HUES64 (cell line): Measurements from ENCODE around the gene FAR1.
A peak's percentile ranks its signal among the peaks of the same experiment; 100 is the strongest.
"Not testable (repeated sequence)": the region's sequence is repeated elsewhere in the genome, so short reads cannot be mapped to it uniquely, and the experiment has no call there.

Experiments used
- H3K27ac ChIP-seq: 2 replicates; pipeline ENCODE4 v1.7.0; 2013; ENCODE audit warnings: low read depth, low read length, inconsistent platforms
- H3K27me3 ChIP-seq: 2 replicates; pipeline ENCODE4 v1.6.1; 2013; ENCODE audit warnings: mild to moderate bottlenecking, low read length; ENCODE audit not compliant: insufficient read depth
- H3K36me3 ChIP-seq: 2 replicates; pipeline ENCODE4 v1.6.1; 2013; ENCODE audit warnings: mild to moderate bottlenecking, low read length; ENCODE audit not compliant: insufficient read depth
- H3K4me1 ChIP-seq: 2 replicates; pipeline ENCODE4 v1.6.1; 2013; ENCODE audit warnings: mild to moderate bottlenecking, low read length, moderate library complexity; ENCODE audit not compliant: insufficient read depth
- H3K4me3 ChIP-seq: 2 replicates; pipeline ENCODE4 v1.5.1; 2013; ENCODE audit warnings: mild to moderate bottlenecking, low read length, moderate library complexity
- H3K9ac ChIP-seq: 2 replicates; pipeline ENCODE4 v1.6.1; 2013; ENCODE audit warnings: mild to moderate bottlenecking, low read depth, low read length
- H3K9me3 ChIP-seq: 2 replicates; pipeline ENCODE4 v1.6.1; 2013; ENCODE audit warnings: low read depth, low read length; ENCODE audit not compliant: insufficient read depth
- WGBS: fragments of 150-250, 120-280 bp; methylation state at CpG from one replicate; pipeline ENCODE4 v1.1.7; 2013; ENCODE audit warnings: missing lambda C conversion rate; 5-methylcytosine and 5-hydroxymethylcytosine counted together

The FAR1 gene

GRCh38 chr11:13647391-13647790 is 21.1 kb upstream of the FAR1 start:
- no peaks in the 10 kb centered on the region for H3K4me1 ChIP-seq
- H3K9ac ChIP-seq: no peak overlapping the region
- H3K9me3 ChIP-seq: no peaks in the 10 kb centered on the region
- no peaks in the 10 kb centered on the region for H3K27me3 ChIP-seq
- no peak overlapping the region for H3K27ac ChIP-seq
- 95% methylated on average over 3 of the region's 3 CpGs for WGBS
- no peak overlapping the region for H3K4me3 ChIP-seq
- no peaks in the 10 kb centered on the region for H3K36me3 ChIP-seq

- Histone ChIP-seq H3K9ac (no peak overlapping the region), H3K27ac (no peak overlapping the region), H3K9me3 (no peaks in the 10 kb centered on the region), H3K36me3 (no peaks in the 10 kb centered on the region), H3K27me3 (no peaks in the 10 kb centered on the region), H3K4me3 (no peak overlapping the region), H3K4me1 (no peaks in the 10 kb centered on the region)
- WGBS: 94% methylated on average over 4 of the region's 4 CpGs
Observed at GRCh38 chr11:13649619-13650018, 18.8 kb upstream of the FAR1 start.

DNA sequence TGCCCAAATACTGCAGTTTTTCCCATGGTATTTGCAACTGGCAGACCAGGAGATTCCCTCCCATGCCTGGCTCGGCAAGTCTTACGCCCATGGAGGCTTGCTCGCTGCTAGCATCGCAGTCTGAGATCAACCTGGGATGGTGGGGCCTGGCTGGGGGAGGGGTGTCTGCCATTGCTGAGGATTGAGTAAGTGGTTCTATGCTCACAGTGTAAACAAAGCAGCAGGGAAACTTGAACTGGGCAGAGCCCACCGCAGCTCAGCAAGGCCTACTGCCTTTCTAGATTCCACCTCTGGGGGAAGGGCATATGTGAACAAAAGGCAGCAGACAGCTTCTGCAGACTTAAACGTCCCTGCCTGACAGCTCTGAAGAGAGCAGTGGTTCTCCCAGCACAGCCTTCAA is 17.0 kb upstream of the FAR1 start:
- H3K36me3 ChIP-seq, H3K4me3 ChIP-seq, H3K9ac ChIP-seq, H3K27me3 ChIP-seq, H3K4me1 ChIP-seq, H3K27ac ChIP-seq, H3K9me3 ChIP-seq: not testable (repeated sequence)
- 71% methylated on average over 6 of the region's 6 CpGs for WGBS

DNA sequence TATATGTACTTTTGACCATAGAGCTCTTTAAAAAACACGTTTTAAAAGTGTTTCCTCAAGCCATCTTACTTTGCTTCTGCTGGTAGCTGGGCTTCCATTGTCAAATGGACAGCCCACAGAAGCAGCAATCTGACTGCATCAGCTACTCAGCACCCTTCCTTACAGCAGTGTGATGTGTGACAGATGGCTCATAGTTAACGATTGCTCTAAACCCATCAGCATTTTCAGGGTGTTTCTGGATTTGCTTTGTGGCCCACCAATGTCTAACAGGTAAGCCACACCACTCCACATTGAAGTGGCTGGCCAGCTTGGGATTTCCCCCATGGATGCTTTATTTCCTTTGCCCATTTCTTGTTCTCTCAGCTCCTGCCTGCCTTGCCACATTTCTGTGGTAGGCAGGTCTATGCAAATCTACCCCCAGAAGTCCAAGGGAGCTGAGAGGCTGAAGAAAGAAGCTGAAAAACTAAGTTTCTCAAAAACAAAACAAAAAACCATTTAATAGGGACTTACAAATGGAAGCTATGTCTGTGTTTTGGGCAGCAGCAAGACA is 7.3 kb upstream of the FAR1 start:
- Histone ChIP-seq H3K4me3 (no peak overlapping the region), H3K36me3 (no peaks in the 10 kb centered on the region), H3K9ac (no peak overlapping the region), H3K27me3 (no peaks in the 10 kb centered on the region), H3K27ac (no peak overlapping the region), H3K4me1 (no peaks in the 10 kb centered on the region), H3K9me3 (peaks cover 19% of the 10 kb centered on the region)
- 87% methylated on average over 2 of the region's 2 CpGs for WGBS

DNA sequence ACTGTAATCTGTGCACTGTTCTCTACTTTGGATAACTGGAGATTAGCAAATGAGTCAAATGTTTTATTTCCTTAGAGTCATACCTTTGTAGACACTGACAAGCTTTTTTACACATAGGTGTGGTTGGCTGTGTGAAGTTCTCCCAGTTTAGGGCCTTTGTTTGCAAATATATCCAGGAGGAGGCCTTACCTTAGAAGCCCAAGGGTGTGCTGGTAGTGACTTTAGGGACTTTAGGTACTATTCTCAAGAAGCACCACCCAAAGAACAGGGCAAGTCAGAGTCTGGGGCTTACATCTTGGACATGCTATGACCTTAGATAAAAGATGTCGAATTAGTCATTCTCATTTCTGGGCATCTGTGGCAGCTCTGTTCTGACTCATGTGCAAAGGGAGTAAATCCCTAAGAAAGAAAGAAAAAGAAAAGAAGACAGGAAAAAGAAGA is 4.8 kb upstream of the FAR1 start:
- Histone ChIP-seq H3K9ac (no peak overlapping the region), H3K36me3 (no peaks in the 10 kb centered on the region), H3K27me3 (peaks cover 3% of the 10 kb centered on the region; the same call in 1 of the 2 replicates), H3K9me3 (peaks cover 14% of the 10 kb centered on the region), H3K4me3 (no peak overlapping the region), H3K27ac (no peak overlapping the region), H3K4me1 (peaks cover 6% of the 10 kb centered on the region; the same call in 1 of the 2 replicates)
- 90% methylated on average over 1 of the region's 1 CpG for WGBS

- WGBS: 85% methylated on average over 1 of the region's 1 CpG
- no peak overlapping the region for H3K27ac ChIP-seq
Observed at GRCh38 chr11:13664351-13664750, 4.1 kb upstream of the FAR1 start.

GRCh38 chr11:13666708-13667107 is 1.8 kb upstream of the FAR1 start:
- H3K36me3 ChIP-seq: no peaks in the 10 kb centered on the region
- H3K9me3 ChIP-seq: no peaks in the 10 kb centered on the region
- no peak overlapping the region for H3K4me3 ChIP-seq
- H3K9ac ChIP-seq: no peak overlapping the region
- no peak overlapping the region for H3K27ac ChIP-seq
- peaks cover 3% of the 10 kb centered on the region; the same call in 1 of the 2 replicates for H3K27me3 ChIP-seq
- peaks cover 19% of the 10 kb centered on the region; the same call in 1 of the 2 replicates for H3K4me1 ChIP-seq

More at GRCh38 chr11:13664351-13664750, 4.1 kb upstream of the FAR1 start:
- Histone ChIP-seq H3K4me3 (no peak overlapping the region), H3K9me3 (peaks cover 9% of the 10 kb centered on the region; the same call in 1 of the 2 replicates), H3K36me3 (no peaks in the 10 kb centered on the region), H3K9ac (no peak overlapping the region), H3K4me1 (peaks cover 6% of the 10 kb centered on the region; the same call in 1 of the 2 replicates), H3K27me3 (peaks cover 3% of the 10 kb centered on the region; the same call in 1 of the 2 replicates)

DNA sequence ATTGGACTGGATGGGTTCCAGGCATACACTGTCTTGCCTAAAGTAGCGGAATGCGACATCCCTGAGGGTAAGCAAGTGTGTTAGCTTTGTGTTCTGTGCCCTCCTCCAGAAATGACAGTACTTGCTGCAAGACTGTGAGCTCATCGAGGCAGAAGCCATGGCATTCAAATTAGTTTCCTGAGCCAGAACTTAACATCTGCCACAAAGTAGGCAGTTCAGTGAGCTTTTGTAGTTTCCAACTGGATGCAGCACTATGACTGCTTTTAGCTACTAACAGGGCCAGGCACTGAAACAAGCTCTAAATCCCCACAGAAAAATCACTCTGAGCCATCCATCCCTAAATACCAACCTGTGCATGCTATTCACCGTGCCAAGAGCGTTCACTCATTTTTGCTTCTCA is 1.2 kb upstream of the FAR1 start:
- 74% methylated on average over 5 of the region's 5 CpGs for WGBS
- Histone ChIP-seq H3K9ac (0 out of 2 replicates have a peak overlapping the region, but pooled peaks have one; percentile 75), H3K27ac (no peak overlapping the region)

DNA sequence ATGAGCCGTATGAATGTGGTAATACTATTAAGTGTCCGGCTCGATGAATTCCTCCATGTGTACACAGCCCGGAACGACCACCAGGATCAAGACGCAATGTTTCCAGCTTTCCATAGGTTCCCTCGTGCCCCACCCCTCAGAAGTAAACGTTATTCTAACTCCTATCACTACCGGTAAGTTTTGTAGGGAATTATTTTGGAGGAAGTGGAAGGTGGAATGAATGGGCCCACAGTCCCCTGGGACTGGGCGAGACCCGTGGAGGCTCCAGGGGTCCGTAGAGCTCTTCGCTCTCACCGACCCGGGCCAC is 720 bp upstream of the FAR1 start:
- WGBS: 11% methylated on average over 12 of the region's 15 CpGs
- H3K27me3 ChIP-seq: peaks cover 3% of the 10 kb centered on the region; the same call in 1 of the 2 replicates
- H3K9me3 ChIP-seq: no peaks in the 10 kb centered on the region
- H3K27ac ChIP-seq: peak overlapping the region; percentile 63; the same call in 1 of the 2 replicates
- peak overlapping the region; percentile 78 for H3K4me3 ChIP-seq
- H3K36me3 ChIP-seq: no peaks in the 10 kb centered on the region
- H3K4me1 ChIP-seq: peaks cover 24% of the 10 kb centered on the region
- H3K9ac ChIP-seq: peak overlapping the region; percentile 75

More for the DNA sequence above, 1.2 kb upstream of the FAR1 start:
- Histone ChIP-seq H3K4me3 (peak overlapping the region; percentile 78), H3K36me3 (no peaks in the 10 kb centered on the region), H3K4me1 (peaks cover 19% of the 10 kb centered on the region; the same call in 1 of the 2 replicates), H3K27me3 (peaks cover 3% of the 10 kb centered on the region; the same call in 1 of the 2 replicates), H3K9me3 (no peaks in the 10 kb centered on the region)

DNA sequence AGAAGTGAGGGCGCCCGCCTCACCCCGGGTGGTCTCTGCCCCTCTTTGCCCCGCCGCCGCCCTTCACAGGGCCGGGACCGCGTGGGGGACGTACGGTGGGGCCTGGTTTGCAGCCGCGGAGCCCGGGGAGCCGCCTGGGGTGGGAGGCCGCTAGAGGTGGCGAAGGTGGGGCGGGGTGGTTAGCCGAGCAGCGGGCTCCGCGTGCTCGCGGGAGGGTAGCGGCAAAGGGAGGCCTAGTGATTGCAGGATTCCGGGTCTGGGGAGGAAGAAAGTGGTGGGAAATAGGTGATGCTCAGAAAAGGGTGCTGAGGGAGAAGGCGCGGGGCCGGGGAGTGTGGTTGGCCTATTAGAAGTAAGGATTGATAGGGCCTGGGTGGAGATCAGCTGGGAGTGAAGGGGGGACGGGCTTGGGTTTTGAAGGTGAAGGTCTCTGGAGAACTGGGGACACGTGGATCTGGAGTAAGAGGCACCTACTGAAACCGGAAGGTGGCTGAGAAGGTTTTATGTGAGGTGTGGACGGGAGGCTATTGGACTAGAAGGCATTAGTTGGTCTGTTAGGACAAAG is 571 bp downstream of the FAR1 start:
- no peaks in the 10 kb centered on the region for H3K9me3 ChIP-seq
- peak overlapping the region; percentile 75; the same call in 1 of the 2 replicates for H3K27ac ChIP-seq
- WGBS: under 1% methylated on average over 33 of the region's 33 CpGs
- H3K9ac ChIP-seq: peak overlapping the region; percentile 77
- peaks cover 3% of the 10 kb centered on the region; the same call in 1 of the 2 replicates for H3K27me3 ChIP-seq
- no peaks in the 10 kb centered on the region for H3K36me3 ChIP-seq
- H3K4me1 ChIP-seq: peaks cover 28% of the 10 kb centered on the region
- peak overlapping the region; percentile 71 for H3K4me3 ChIP-seq

- H3K27me3 ChIP-seq: peaks cover 3% of the 10 kb centered on the region; the same call in 1 of the 2 replicates
- no peaks in the 10 kb centered on the region for H3K36me3 ChIP-seq
- peak overlapping the region; percentile 77 for H3K9ac ChIP-seq
- no peak overlapping the region for H3K27ac ChIP-seq
- peak overlapping the region; percentile 71 for H3K4me3 ChIP-seq
- H3K9me3 ChIP-seq: no peaks in the 10 kb centered on the region
- 68% methylated on average over 17 of the region's 18 CpGs for WGBS
- H3K4me1 ChIP-seq: peaks cover 28% of the 10 kb centered on the region
Observed at GRCh38 chr11:13669544-13670488, 1.3 kb downstream of the FAR1 start.
